Adrenal gland (tissue), 5 donors: ENCODE measurements around the gene CHD8.

Experiments
- POLR2A ChIP-seq, 2 donors: fragments of 450-650 bp; IDR thresholded peaks; one replicate each; pipeline ENCODE4 v1.6.1; 2017; ENCODE audit warnings: antibody characterized with exemption in 2 of 2, mild to moderate bottlenecking in 2 of 2, moderate library complexity in 1 of 2
- TF ChIP-seq, protein P1 (sequence below), 6 experiments: fragments of 450-650 bp in 4 of 6; fragments of 200-600 bp in 2 of 6; sonication (generic) in 1 of 6; IDR thresholded peaks; 1 replicate in 5 of 6; 2 replicates in 1 of 6; pipeline versions ENCODE4 v1.5.1 to v1.8.0; 2016 to 2021; ENCODE audit warnings: antibody characterized with exemption in 6 of 6, mild to moderate bottlenecking in 2 of 6, moderate library complexity in 1 of 6
- donor health status: DM: no; HTN: no; CAD: no.

- TF ChIP-seq, protein P1, sequence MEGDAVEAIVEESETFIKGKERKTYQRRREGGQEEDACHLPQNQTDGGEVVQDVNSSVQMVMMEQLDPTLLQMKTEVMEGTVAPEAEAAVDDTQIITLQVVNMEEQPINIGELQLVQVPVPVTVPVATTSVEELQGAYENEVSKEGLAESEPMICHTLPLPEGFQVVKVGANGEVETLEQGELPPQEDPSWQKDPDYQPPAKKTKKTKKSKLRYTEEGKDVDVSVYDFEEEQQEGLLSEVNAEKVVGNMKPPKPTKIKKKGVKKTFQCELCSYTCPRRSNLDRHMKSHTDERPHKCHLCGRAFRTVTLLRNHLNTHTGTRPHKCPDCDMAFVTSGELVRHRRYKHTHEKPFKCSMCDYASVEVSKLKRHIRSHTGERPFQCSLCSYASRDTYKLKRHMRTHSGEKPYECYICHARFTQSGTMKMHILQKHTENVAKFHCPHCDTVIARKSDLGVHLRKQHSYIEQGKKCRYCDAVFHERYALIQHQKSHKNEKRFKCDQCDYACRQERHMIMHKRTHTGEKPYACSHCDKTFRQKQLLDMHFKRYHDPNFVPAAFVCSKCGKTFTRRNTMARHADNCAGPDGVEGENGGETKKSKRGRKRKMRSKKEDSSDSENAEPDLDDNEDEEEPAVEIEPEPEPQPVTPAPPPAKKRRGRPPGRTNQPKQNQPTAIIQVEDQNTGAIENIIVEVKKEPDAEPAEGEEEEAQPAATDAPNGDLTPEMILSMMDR (IDR thresholded peaks at IDR 0.05), result no peak
- TF ChIP-seq POLR2A (IDR thresholded peaks at IDR 0.05), result no peak
Observed at GRCh38 chr14:21408147-21408546, 47.8 kb downstream of the CHD8 start.
